GM23338 (cell line): Measurements from ENCODE around the gene ARID1B. TPM values are rescaled to one million over a fixed set of nuclear protein-coding genes. Genes with fewer than 3 reads are reported as not detected.

ENCODE experiments used
- ATAC-seq: fragments of 200-7000 bp; cut with Tn5 transposase; 3 replicates; pipeline ENCODE4 v1.9.1; 2020
- DNase-seq: peaks from one replicate; pipeline ENCODE4 v3.0.0-alpha.2; 2015; ENCODE audit warnings: low spot score
- H2AFZ ChIP-seq: fragments of 200-600 bp; sonication (generic); 2 replicates; pipeline ENCODE4 v1.8.0; 2016; ENCODE audit warnings: antibody characterized with exemption, mild to moderate bottlenecking, moderate library complexity
- H3F3A ChIP-seq: fragments of 200-600 bp; sonication (generic); replicated peaks from 2 replicates; pipeline ENCODE4 v1.8.0; 2017; ENCODE audit warnings: antibody characterized with exemption, mixed run types, low read depth
- H3K27ac ChIP-seq: fragments of 200-600 bp; sonication (generic); 2 replicates; pipeline ENCODE4 v1.6.1; 2016; ENCODE audit warnings: low read depth
- H3K27me3 ChIP-seq: fragments of 200-600 bp; sonication (generic); 2 replicates; pipeline ENCODE4 v1.8.0; 2016; ENCODE audit warnings: mild to moderate bottlenecking, mixed run types, moderate library complexity; ENCODE audit not compliant: insufficient read depth
- H3K36me3 ChIP-seq: fragments of 200-600 bp; sonication (generic); 2 replicates; pipeline ENCODE4 v1.8.0; 2016; ENCODE audit warnings: mild to moderate bottlenecking; ENCODE audit not compliant: insufficient read depth
- H3K4me1 ChIP-seq: fragments of 200-600 bp; sonication (generic); 2 replicates; pipeline ENCODE4 v1.8.0; 2016; ENCODE audit warnings: mild to moderate bottlenecking, moderate library complexity; ENCODE audit not compliant: insufficient read depth
- H3K4me2 ChIP-seq: fragments of 200-600 bp; sonication (generic); 2 replicates; pipeline ENCODE4 v1.7.1; 2017; ENCODE audit warnings: mixed run types
- H3K4me3 ChIP-seq: fragments of 200-600 bp; sonication (generic); 2 replicates; pipeline ENCODE4 v1.6.1; 2016; ENCODE audit warnings: mixed run types
- H3K79me2 ChIP-seq: fragments of 200-600 bp; sonication (generic); replicated peaks from 2 replicates; pipeline ENCODE4 v1.8.0; 2017; ENCODE audit warnings: mild to moderate bottlenecking; ENCODE audit not compliant: insufficient read depth
- H3K9me2 ChIP-seq: fragments of 200-600 bp; sonication (generic); 2 replicates; pipeline ENCODE4 v1.8.0; 2017; ENCODE audit not compliant: insufficient read depth
- H4K20me1 ChIP-seq: fragments of 200-600 bp; sonication (generic); replicated peaks from 2 replicates; pipeline ENCODE4 v1.8.0; 2017; ENCODE audit warnings: mild to moderate bottlenecking; ENCODE audit not compliant: insufficient read depth
- H3K27ac Mint-ChIP-seq: 2 replicates; pipeline ENCODE4 v1.8.0; 2020; ENCODE audit warnings: inconsistent platforms, mild to moderate bottlenecking, moderate library complexity, mixed read lengths
- H3K27me3 Mint-ChIP-seq: 3 replicates; pipeline ENCODE4 v1.8.0; 2022; ENCODE audit warnings: low read depth, mild to moderate bottlenecking, moderate library complexity, mixed read lengths, inconsistent platforms; ENCODE audit not compliant: insufficient read depth, poor library complexity
- H3K36me3 Mint-ChIP-seq: 3 replicates; pipeline ENCODE4 v1.8.0; 2021; ENCODE audit warnings: low read depth, mild to moderate bottlenecking, inconsistent platforms, moderate library complexity, mixed read lengths
- H3K4me1 Mint-ChIP-seq: 3 replicates; pipeline ENCODE4 v1.8.0; 2020; ENCODE audit warnings: mild to moderate bottlenecking, inconsistent platforms, mixed read lengths
- H3K4me3 Mint-ChIP-seq: 3 replicates; pipeline ENCODE4 v1.8.0; 2021; ENCODE audit warnings: moderate library complexity, mild to moderate bottlenecking, inconsistent platforms, mixed read lengths
- H3K9me3 Mint-ChIP-seq: 3 replicates; pipeline ENCODE4 v1.8.0; 2020; ENCODE audit warnings: moderate library complexity, mild to moderate bottlenecking, inconsistent platforms, mixed read lengths
- CTCF ChIP-seq, 2 experiments: fragments of 200-600 bp in 1 of 2; sonication (generic) in 1 of 2; conservative IDR thresholded peaks; 2 replicates each; pipeline versions ENCODE4 v1.5.1 to v1.6.1; 2016 to 2017; ENCODE audit warnings: antibody characterized with exemption in 2 of 2, low read depth in 2 of 2, mild to moderate bottlenecking in 2 of 2, moderate library complexity in 1 of 2
- EZH2 ChIP-seq: fragments of 200-600 bp; sonication (generic); IDR thresholded peaks from one replicate; pipeline ENCODE4 v1.8.0; 2017; ENCODE audit warnings: antibody characterized with exemption, mild to moderate bottlenecking, low read depth; ENCODE audit not compliant: unreplicated experiment
- EZH2phosphoT487 ChIP-seq: fragments of 200-600 bp; sonication (generic); IDR thresholded peaks from one replicate; pipeline ENCODE4 v1.8.1; 2018; ENCODE audit warnings: antibody characterized with exemption; ENCODE audit not compliant: unreplicated experiment
- JUNB ChIP-seq: IDR thresholded peaks from one replicate; pipeline ENCODE4 v1.6.1; 2016; ENCODE audit warnings: antibody characterized with exemption; ENCODE audit not compliant: unreplicated experiment
- NANOG ChIP-seq: IDR thresholded peaks from 2 replicates; pipeline ENCODE4 v1.6.1; 2016; ENCODE audit warnings: antibody characterized with exemption, borderline replicate concordance
- POLR2AphosphoS5 ChIP-seq: IDR thresholded peaks from 2 replicates; pipeline ENCODE4 v1.6.1; 2016; ENCODE audit warnings: antibody characterized with exemption, low read depth
- STAT1 ChIP-seq: IDR thresholded peaks from one replicate; pipeline ENCODE4 v1.6.1; 2016; ENCODE audit warnings: antibody characterized with exemption; ENCODE audit not compliant: unreplicated experiment
- ZNF114 ChIP-seq: fragments of 250-450 bp; sonication (Bioruptor Pico); IDR thresholded peaks from 2 replicates; pipeline ENCODE4 v1.5.0; 2020; ENCODE audit warnings: mild to moderate bottlenecking, moderate library complexity
- ZNF331 ChIP-seq: fragments of 250-450 bp; sonication (Bioruptor Pico); IDR thresholded peaks from 2 replicates; pipeline ENCODE4 v1.5.0; 2020; ENCODE audit warnings: low read depth, mild to moderate bottlenecking, moderate library complexity
- polyA plus RNA-seq: library from polyadenylated mRNA; unstranded; fragments of >200 nt; fragmentation: Nextera tagmentation; extraction: Ambion mirVana; gene quantifications from 2 replicates; pipeline ENCODE4 v1.2.1, GENCODE V29; 2016
- total RNA-seq: library from RNA; depleted of rRNA; stranded (reverse); fragments of >200 nt; shearing (Covaris generic); gene quantifications from 2 replicates; pipeline ENCODE4 v1.2.3, GENCODE V29; 2014
- TF ChIP-seq, protein P1 (sequence below): IDR thresholded peaks from one replicate; pipeline ENCODE4 v1.6.1; 2018; ENCODE audit warnings: antibody characterized with exemption; ENCODE audit not compliant: unreplicated experiment

The ARID1B gene
- total and polyA plus RNA-seq, 2 experiments from 2014 or later, result 59.3 to 72.2 TPM

- TF ChIP-seq CTCF (conservative IDR thresholded peaks at IDR 0.05; ENCODE audit: low read depth in 2 of 2), result no peak
- TF ChIP-seq JUNB, result no peak
- TF ChIP-seq EZH2, result no peak
- no peak for TF ChIP-seq EZH2phosphoT487
- no peak for TF ChIP-seq POLR2AphosphoS5
Observed at GRCh38 chr6:156857573-156857972, 80.4 kb downstream of the ARID1B start (continued).

DNA sequence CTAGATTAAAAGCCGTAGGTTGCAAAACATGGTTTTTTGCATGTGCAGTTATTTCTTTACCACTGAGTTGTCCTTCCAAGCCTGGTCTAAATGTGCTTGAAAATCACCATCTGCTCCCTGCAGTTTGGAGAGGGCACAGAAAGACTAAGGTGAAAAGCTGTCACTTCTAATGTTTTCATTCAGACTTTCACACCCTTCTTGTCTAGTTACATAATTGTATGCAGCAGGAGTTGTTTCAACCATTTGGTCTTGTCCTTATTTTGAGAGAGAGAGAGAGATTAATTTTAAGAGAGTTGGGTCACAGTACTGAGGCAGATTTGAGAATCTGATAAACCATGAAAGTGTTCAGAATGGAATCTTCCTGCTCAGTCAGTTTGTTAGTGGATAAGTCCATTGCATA lies 82.5 kb downstream of the ARID1B start:
- Histone ChIP-seq H3K4me2 (no peak overlapping the region), H2AFZ (no peak overlapping the region), H3K79me2 (peaks cover 100% of the 10 kb centered on the region), H3K27me3 (no peaks in the 10 kb centered on the region), H3K36me3 (no peaks in the 10 kb centered on the region), H3K27ac (no peak overlapping the region), H3K4me3 (no peak overlapping the region), H3K9me2 (no peaks in the 10 kb centered on the region), H3K4me1 (peaks cover 18% of the 10 kb centered on the region), H4K20me1 (peaks cover 25% of the 10 kb centered on the region), H3F3A (no peaks in the 10 kb centered on the region)
- ATAC-seq, result no peak
- Mint-ChIP-seq H3K9me3 (no peaks in the 10 kb centered on the region; the same call in 2 of the 3 replicates), H3K27me3 (peaks cover 6% of the 10 kb centered on the region), H3K4me1 (peaks cover 59% of the 10 kb centered on the region), H3K27ac (no peak overlapping the region; the same call in 1 of the 2 replicates), H3K4me3 (no peak overlapping the region), H3K36me3 (no peaks in the 10 kb centered on the region; the same call in 2 of the 3 replicates)
- TF ChIP-seq, protein P1, sequence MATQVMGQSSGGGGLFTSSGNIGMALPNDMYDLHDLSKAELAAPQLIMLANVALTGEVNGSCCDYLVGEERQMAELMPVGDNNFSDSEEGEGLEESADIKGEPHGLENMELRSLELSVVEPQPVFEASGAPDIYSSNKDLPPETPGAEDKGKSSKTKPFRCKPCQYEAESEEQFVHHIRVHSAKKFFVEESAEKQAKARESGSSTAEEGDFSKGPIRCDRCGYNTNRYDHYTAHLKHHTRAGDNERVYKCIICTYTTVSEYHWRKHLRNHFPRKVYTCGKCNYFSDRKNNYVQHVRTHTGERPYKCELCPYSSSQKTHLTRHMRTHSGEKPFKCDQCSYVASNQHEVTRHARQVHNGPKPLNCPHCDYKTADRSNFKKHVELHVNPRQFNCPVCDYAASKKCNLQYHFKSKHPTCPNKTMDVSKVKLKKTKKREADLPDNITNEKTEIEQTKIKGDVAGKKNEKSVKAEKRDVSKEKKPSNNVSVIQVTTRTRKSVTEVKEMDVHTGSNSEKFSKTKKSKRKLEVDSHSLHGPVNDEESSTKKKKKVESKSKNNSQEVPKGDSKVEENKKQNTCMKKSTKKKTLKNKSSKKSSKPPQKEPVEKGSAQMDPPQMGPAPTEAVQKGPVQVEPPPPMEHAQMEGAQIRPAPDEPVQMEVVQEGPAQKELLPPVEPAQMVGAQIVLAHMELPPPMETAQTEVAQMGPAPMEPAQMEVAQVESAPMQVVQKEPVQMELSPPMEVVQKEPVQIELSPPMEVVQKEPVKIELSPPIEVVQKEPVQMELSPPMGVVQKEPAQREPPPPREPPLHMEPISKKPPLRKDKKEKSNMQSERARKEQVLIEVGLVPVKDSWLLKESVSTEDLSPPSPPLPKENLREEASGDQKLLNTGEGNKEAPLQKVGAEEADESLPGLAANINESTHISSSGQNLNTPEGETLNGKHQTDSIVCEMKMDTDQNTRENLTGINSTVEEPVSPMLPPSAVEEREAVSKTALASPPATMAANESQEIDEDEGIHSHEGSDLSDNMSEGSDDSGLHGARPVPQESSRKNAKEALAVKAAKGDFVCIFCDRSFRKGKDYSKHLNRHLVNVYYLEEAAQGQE, result no peak
- TF ChIP-seq JUNB, result no peak
- TF ChIP-seq ZNF114 (CRISPR knock-in tag), result no peak
- TF ChIP-seq ZNF331 (CRISPR knock-in tag), result no peak
- TF ChIP-seq NANOG, result no peak
- no peak for TF ChIP-seq EZH2phosphoT487
- TF ChIP-seq CTCF (conservative IDR thresholded peaks at IDR 0.05; ENCODE audit: low read depth in 2 of 2), result no peak
- TF ChIP-seq POLR2AphosphoS5, result no peak
- no peak for TF ChIP-seq STAT1
- no peak for DNase-seq
